Activated CD8-positive, alpha-beta T cell treated with anti-CD3 and anti-CD28 coated beads, Interleukin-2, amount 10 ng/mL, durations not matched to agents 7 days and 5 days (primary cell): ENCODE results near the gene RTL1. TPM values are rescaled to one million over a fixed set of nuclear protein-coding genes. Genes with fewer than 3 reads are reported as not detected.

Experiments used
- ATAC-seq: fragments of 150-1000 bp; cut with Tn5 transposase; one replicate; pipeline ENCODE4 v1.10.0; 2021; ENCODE audit warnings: moderate library complexity
- CTCF ChIA-PET: fragments of 350-600 bp; sonication (Branson Sonifier 250); formaldehyde crosslinking; loops from one replicate; lab custom pipeline; 2021; ENCODE audit warnings: antibody characterized with exemption; lab: Charles Lee
- POLR2A ChIA-PET: fragments of 350-600 bp; sonication (Branson Sonifier 250); formaldehyde crosslinking; loops from one replicate; lab custom pipeline; 2021; ENCODE audit warnings: antibody characterized with exemption; lab: Charles Lee
- DNase-seq: peaks from one replicate; pipeline ENCODE4 v3.0.0-alpha.2; 2020
- H3K27ac Mint-ChIP-seq: one replicate; pipeline ENCODE4 v1.8.0; 2021; ENCODE audit warnings: mild to moderate bottlenecking, mixed read lengths
- H3K27me3 Mint-ChIP-seq: one replicate; pipeline ENCODE4 v1.8.0; 2021; ENCODE audit warnings: low read depth, mixed read lengths
- H3K36me3 Mint-ChIP-seq: one replicate; pipeline ENCODE4 v1.8.0; 2021; ENCODE audit warnings: low read depth, mixed read lengths
- H3K4me1 Mint-ChIP-seq: one replicate; pipeline ENCODE4 v1.8.0; 2021; ENCODE audit warnings: low read depth, mixed read lengths
- H3K4me3 Mint-ChIP-seq: one replicate; pipeline ENCODE4 v1.8.0; 2021; ENCODE audit warnings: mild to moderate bottlenecking, mixed read lengths
- H3K9me3 Mint-ChIP-seq: one replicate; pipeline ENCODE4 v1.8.0; 2022; ENCODE audit warnings: mixed read lengths; ENCODE audit not compliant: insufficient read depth
- total RNA-seq, 2 experiments: library from RNA; stranded (reverse); gene quantifications; one replicate each; pipeline ENCODE4 v1.2.3, GENCODE V29; 2021

Gene RTL1
- total RNA-seq, 2 experiments from 2014 or later, result not detected

DNA sequence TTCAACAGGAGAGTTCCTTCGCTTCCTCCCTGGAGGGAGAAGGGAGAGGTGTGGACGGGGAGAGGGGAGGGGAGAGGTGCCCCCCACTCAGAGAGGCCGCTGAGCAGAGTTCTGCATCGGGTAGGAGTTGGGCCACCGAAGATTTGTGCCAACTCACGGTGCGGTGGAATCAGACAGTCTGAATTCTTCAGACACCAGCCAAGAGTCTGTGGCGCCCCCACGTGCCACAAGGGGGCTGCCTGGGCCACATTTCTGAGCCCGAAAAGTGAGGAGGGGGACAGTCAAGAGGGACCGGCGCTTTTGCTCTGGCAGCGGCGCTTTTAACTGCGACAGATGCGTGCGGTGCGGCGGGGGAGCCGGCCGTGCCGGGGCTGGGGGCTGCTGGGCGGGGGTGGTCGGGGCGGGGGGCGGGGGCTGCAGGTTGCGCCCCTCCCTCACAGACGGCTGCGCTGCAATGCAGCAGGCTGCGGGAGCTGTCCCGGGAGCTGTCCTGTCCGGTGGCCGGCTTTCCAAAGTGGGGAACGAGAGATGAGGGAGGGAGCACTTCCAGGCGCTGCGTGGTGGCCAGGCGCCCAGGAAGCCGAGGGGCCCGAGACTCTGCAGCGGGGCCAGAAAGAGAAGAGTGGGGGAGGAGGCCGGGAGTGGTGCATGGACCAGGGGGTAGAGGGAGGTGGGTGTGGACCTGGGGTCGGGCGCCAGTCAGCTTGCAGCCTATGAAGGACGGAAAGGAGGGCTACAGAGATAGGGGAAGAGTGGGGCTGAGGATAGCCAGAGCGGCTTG, 975 bp upstream of the RTL1 start:
- Mint-ChIP-seq H3K27me3 (peaks cover 39% of the 10 kb centered on the region), H3K27ac (no peak overlapping the region), H3K9me3 (no peaks in the 10 kb centered on the region), H3K4me1 (no peaks in the 10 kb centered on the region), H3K4me3 (no peak overlapping the region), H3K36me3 (no peaks in the 10 kb centered on the region)
- ChIA-PET CTCF (no interaction called here), POLR2A (interaction anchor here (0.6 kb wide), 1 partner anchor 528 kb away, joined by 3 read pairs; no protein-coding TSS in a partner anchor)
- no peak for ATAC-seq
- DNase-seq, result no peak

DNA sequence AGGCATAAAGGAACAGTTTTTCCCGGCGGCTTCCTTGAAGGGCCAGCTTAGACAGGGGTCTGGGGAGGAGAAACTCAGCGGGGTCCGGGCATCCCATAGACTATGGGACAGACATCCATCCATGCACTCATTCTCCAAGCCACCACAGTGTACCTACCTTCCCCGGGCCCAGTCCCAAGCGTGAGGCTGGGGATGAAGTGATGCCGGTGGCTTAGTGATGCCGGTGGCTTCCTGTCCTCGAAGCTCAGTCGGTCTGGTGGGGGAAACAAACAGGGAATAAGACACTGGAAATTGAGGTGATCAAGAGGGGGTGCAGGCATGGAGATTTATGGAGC, 421 bp downstream of the RTL1 start:
- Mint-ChIP-seq H3K4me1 (no peaks in the 10 kb centered on the region), H3K27me3 (peaks cover 50% of the 10 kb centered on the region), H3K27ac (no peak overlapping the region), H3K9me3 (no peaks in the 10 kb centered on the region), H3K4me3 (no peak overlapping the region), H3K36me3 (no peaks in the 10 kb centered on the region)
- ChIA-PET CTCF (no interaction called here), POLR2A (no interaction called here)
- no peak for ATAC-seq
- DNase-seq, result no peak

DNA sequence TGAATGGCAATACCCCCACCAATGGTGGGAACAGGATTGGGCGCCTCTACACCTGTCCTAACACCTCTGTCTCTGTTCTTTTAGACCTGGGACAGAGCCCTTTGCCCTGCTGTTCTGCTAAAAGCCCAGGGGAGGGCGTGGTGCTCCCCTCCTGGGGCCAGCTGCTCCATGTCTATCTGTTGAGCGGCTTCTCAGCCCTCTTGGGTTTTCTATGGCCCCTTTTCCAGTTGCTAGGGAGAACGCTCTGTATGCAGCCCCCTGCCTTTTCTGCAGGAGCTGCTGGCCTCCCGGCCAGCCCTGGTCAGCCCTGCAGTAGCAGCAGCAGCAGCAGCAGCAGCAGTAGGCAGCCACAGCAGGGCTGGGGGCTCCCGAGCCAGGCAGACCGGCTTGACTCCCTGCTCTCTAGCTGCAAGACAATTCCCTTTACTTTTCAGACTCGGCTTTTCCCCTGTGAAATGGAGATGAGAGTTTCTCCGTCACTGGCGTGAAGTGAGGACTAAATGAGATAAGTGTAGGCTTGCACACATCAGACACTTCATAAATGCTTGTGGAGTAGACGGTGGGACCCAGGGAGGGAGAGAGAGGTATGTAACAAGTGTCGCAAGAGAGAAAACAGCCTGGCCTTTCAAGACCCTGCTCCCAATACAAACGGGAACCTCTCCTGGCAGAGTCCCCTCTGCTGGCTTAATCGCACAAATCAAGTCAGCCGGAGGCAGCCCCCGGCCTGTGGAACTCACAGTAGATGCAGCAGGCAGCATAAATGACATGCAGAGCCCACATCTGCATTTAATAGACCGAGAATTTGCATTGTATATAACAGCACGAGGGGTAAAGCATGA, 1.0 kb downstream of the RTL1 start:
- no peak overlapping the region for H3K4me3 Mint-ChIP-seq
- ATAC-seq (no peak), DNase-seq (no peak)
- H3K36me3 Mint-ChIP-seq, result no peaks in the 10 kb centered on the region
- H3K27me3 Mint-ChIP-seq, result peaks cover 50% of the 10 kb centered on the region
- H3K4me1 Mint-ChIP-seq, result no peaks in the 10 kb centered on the region
- CTCF ChIA-PET, result no interaction called here
- no peak overlapping the region for H3K27ac Mint-ChIP-seq
- H3K9me3 Mint-ChIP-seq, result no peaks in the 10 kb centered on the region
- POLR2A ChIA-PET, result no interaction called here

DNA sequence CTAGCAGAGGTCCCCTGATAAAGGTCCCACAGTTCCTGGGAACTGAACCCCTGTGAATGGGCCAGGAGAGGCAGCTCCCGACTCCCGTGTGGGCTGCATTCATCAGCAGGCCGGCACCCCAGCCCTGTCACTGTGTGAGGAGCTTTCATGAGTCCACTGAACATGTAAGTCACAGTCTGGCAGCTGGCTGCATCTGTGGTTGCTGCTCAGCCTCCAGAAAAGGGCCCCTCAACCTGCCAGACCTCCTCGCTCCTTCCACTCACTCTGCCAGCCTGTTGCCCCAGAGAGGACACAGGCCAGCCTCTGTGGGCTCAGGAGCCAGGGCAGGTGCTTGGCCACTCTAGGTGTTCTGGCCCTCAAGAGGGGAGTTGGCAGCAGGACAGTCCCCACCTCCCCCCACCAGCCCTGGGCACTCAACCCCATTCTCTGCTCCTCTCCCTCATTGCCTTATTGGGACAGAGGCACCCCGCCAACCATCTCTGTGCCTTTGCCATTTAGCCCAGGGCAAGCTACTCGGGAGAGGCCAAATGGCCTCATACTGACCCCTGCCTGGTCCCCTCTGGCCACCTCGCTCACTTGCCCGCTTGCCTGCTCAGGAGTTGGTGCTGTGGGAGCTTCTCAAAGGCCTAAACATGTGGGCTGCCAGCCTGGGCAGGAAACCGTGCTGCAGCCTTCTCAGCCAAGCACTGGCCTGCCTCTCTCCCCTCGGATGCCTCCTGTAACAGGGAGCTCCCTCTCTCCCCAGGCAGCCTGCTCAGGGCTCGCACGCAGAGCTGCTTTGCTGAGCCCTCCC, 1.9 kb downstream of the RTL1 start:
- ChIA-PET POLR2A (no interaction called here), CTCF (no interaction called here)
- ATAC-seq, result no peak
- Mint-ChIP-seq H3K36me3 (no peaks in the 10 kb centered on the region), H3K9me3 (no peaks in the 10 kb centered on the region), H3K27ac (no peak overlapping the region), H3K4me3 (no peak overlapping the region), H3K27me3 (peaks cover 50% of the 10 kb centered on the region), H3K4me1 (no peaks in the 10 kb centered on the region)
- DNase-seq, result no peak

DNA sequence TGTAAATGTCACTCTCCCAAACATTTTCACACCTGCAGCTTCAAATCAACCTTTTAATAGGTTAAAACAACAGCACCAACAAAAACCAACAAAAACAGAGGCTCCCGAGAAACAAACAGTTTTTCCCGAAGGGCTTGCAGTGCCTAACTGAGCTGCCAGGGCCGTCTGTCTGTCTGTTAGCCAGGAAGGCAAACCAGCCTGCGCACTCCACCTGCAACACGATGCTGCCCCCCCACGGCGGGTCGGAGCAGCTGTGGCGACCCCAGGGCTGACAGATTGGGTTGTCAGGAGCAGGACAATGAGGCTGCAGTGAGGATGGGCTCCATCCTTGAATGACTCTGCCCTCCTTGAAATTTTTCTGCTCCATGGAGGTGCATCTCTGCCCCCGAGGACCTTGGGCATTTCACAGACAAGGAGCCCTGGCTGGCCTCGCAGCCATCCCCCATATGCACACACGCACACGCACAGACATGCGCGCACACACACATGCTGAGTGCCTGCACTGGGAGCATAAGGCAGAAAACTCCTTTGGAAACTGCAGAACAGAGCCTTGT, 2.6 kb downstream of the RTL1 start:
- Mint-ChIP-seq H3K4me3 (no peak overlapping the region), H3K9me3 (no peaks in the 10 kb centered on the region), H3K27me3 (peaks cover 50% of the 10 kb centered on the region), H3K36me3 (no peaks in the 10 kb centered on the region), H3K4me1 (no peaks in the 10 kb centered on the region), H3K27ac (no peak overlapping the region)
- POLR2A ChIA-PET, result no interaction called here
- ATAC-seq (no peak), DNase-seq (peak; percentile 26)
- CTCF ChIA-PET, result no interaction called here

DNA sequence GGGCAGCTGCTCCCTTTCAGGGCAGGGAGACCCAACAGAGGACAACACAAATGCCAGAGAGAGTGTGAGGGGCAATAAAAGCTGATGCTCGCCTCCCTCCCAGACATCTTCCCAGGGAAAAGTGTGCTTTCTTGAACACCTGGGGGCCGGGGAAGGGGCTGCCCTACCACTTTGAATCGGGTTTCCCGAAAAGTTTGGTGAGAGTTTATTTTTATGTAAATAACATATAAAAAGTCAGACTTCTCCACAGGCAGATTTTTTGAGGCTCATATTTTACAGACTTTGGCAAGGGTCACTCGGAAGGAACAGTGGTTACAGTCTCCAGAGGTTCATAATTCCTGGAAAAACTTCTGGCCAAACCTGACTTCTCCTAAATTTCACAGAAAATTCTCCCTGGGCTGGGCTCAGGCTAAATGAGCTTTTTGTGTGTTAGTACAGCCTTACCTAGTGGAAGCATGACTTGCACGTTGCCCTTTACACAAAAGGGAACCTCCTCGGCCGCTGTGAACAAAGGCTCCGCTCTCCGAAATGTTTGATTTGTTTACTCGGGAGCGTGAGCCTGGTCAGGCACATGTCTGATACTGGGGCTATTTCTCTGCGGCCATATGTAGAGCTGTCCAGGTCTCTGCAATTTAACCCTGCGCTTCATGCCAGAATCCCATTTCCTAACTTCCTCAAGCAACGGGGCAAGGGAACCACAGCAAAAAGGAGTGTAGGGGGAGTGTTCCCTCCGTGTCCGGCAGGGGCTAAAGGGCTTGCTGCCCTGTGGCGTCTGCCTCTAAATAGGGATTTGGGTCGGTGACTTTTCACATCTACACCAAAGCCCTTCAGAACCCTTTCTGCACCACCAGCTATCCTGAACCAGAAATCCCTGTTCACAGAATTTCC, 3.4 kb downstream of the RTL1 start:
- no peak overlapping the region for H3K27ac Mint-ChIP-seq
- H3K4me3 Mint-ChIP-seq, result no peak overlapping the region
- ChIA-PET CTCF (no interaction called here), POLR2A (no interaction called here)
- no peaks in the 10 kb centered on the region for H3K4me1 Mint-ChIP-seq
- no peaks in the 10 kb centered on the region for H3K9me3 Mint-ChIP-seq
- H3K36me3 Mint-ChIP-seq, result no peaks in the 10 kb centered on the region
- no peak for ATAC-seq
- no peak for DNase-seq
- H3K27me3 Mint-ChIP-seq, result peaks cover 43% of the 10 kb centered on the region

DNA sequence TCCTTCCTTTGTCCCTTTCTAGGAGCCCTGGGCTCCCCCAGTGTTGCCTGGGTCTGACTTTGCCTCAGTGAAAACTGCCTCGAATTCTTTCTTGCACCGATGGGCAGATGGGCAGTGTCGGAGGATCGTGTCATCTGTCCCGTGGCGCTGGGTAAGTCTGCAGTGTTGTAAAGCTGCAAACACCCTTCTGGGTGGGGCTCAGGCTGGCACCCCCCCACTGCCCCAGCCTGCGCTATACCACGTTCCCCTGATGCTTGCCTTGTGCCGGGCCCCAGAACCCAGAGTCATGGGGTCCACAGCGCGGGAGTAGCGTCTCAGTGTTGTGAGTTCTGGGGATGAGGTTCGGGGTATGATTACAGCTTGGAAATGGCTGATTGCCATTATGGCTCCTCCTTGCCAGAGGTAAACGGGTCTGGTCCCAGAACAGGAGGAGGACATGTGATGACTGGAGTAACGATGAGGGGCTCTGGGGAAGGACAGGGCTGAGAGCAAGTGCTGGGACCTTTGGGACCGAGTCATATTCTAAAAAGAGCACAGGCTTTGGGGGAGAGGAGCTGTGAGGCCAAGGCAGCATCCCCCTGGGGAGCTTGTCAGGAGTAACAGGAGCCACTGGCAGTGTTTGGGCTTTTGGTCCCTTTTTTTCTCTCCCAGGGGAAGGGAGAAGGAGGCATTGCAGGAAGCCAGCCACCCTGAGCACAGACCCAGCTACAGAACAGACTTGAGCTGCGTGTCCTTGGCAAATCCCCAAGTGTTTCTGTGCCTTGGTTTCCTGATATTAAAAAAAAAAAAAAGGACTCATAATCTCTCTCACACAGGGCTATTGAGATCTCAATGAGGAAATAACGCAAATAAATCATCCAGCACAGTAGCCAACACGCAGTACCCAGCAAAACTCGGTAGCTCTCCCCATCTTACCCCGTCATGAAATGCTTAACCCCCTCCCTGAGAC, 4.3 kb downstream of the RTL1 start:
- Mint-ChIP-seq H3K4me1 (no peaks in the 10 kb centered on the region), H3K27me3 (peaks cover 38% of the 10 kb centered on the region), H3K9me3 (no peaks in the 10 kb centered on the region), H3K36me3 (no peaks in the 10 kb centered on the region), H3K4me3 (no peak overlapping the region), H3K27ac (no peak overlapping the region)
- ChIA-PET POLR2A (no interaction called here), CTCF (no interaction called here)
- ATAC-seq (no peak), DNase-seq (no peak)

DNA sequence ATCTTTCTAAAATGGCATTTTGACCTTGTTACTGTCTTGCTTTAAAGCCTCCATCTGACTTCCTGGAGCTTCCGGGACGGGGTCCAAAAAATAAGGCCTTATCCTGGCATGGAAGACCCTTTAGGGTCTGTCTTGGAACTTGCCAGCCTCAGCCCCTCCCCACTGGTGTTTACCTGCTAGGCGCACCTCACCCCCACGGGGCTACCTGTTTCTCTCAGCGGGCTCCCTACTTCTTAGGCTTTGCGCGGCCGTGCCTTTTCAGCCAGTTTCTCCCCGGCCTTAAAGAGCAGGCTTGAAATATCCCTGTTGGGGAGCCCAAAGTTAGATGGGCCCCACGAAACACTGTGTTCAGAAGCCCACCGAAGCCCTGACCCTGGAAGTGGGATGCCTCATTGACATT, 5.1 kb downstream of the RTL1 start:
- CTCF ChIA-PET, result no interaction called here
- Mint-ChIP-seq H3K27me3 (peaks cover 37% of the 10 kb centered on the region), H3K4me1 (no peaks in the 10 kb centered on the region), H3K9me3 (no peaks in the 10 kb centered on the region), H3K27ac (no peak overlapping the region), H3K4me3 (no peak overlapping the region), H3K36me3 (no peaks in the 10 kb centered on the region)
- DNase-seq, result no peak
- POLR2A ChIA-PET, result no interaction called here
- ATAC-seq, result no peak

DNA sequence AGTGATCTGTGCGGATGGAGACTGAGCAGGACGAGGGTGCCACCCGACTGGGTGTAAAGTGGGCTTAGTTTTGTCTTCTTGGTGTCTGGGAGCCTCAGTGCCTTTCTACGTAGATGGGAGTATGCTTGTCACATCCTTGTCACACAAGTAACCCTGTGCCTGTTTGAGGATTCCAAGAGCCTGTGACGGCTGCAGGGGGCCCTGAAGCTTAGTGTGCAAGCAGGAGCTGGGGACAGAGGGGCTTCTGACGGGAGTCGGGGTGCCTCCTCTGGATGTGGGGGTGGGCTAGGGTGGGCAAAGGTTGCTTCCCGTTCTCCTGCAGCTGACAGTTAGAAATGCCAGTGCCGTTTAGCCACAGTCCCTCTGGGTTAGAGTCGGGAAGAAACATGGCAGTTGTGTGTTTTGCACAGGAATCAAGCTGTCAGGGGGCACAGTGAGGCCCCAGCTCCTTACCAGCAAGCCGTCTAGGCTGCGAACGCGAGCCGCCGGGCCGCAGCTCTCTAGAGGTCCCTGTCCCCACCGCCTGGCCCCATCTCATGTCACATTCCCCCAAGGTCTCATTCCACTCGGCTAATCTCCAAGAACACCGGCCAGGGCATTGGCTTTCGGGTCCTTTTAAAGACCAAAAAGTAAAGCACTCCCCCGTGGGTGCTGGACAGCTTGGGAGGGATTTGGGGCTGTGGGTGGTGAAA, 7.0 kb downstream of the RTL1 start:
- Mint-ChIP-seq H3K36me3 (no peaks in the 10 kb centered on the region), H3K27me3 (peaks cover 28% of the 10 kb centered on the region), H3K9me3 (no peaks in the 10 kb centered on the region), H3K4me1 (no peaks in the 10 kb centered on the region), H3K27ac (no peak overlapping the region), H3K4me3 (no peak overlapping the region)
- POLR2A ChIA-PET, result interaction anchor here (0.7 kb wide), 1 partner anchor 58 kb away, joined by 3 read pairs; no protein-coding TSS in a partner anchor
- DNase-seq (no peak), ATAC-seq (no peak)
- CTCF ChIA-PET, result no interaction called here

DNA sequence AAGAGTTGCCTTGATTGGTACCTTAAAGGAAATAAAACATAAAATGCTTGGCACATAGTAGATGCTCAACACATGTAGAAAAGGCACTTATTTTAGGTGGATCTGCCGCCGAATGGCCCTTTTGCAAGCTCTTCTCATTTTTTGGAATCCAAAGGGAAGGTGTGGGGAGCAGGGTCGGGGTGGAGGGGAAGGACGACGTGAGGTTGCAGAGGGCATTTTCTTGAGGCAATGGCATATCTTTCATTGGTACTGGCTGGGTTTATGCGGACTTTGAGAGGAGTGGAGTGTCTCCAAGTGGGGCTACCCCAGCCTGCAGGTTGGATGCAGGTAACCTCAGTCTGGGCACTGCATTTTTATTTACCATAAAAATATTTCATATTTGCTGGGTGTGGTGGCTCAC, 8.1 kb downstream of the RTL1 start:
- Mint-ChIP-seq H3K4me1 (no peaks in the 10 kb centered on the region), H3K9me3 (no peaks in the 10 kb centered on the region), H3K27ac (no peak overlapping the region), H3K4me3 (no peak overlapping the region), H3K27me3 (peaks cover 21% of the 10 kb centered on the region), H3K36me3 (no peaks in the 10 kb centered on the region)
- POLR2A ChIA-PET, result no interaction called here
- ATAC-seq, result no peak
- DNase-seq, result no peak
- CTCF ChIA-PET, result no interaction called here
